NCI-H2227 (cell line): ENCODE results near the gene PAFAH1B2.

Experiments
- DNase-seq: peaks from one replicate; lab custom pipeline; 2025; ENCODE audit not compliant: unreplicated experiment; lab: John Stamatoyannopoulos, UW

Gene PAFAH1B2

DNA sequence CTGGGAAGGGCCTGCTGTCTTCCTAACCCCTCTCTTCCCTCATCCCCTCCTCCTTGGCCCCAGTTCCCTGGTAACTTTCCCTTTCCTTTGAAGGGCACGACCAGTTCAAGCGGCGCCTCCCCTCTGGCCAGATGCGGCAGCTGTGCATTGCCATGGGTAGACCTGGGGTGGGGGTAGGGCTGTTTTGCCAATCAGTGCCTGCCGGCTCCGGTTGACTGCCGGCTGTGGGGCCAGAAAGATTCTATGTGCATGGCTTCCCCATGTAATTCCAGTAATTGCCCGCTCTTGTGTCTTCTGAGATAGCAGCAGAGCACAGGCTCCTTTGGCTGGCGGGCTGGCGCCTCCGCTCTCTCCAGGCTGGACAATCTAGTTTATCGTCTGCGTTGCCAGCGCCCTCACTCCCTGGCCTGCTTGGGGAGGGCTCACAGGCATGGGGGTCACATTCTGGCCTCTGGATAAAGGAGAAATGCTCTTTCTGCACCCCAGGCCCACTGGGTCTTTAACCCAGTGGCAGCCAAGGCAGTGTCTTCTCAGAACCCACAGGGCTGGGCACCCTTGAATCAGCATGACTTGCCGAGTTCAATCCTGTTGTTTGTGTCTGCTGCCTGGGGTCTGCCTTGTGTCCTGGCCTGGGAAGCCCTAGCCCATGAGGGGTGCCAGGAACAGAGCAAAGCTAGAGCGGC lies 43.9 kb downstream of the PAFAH1B2 start:
- peak; percentile 63 for DNase-seq

DNA sequence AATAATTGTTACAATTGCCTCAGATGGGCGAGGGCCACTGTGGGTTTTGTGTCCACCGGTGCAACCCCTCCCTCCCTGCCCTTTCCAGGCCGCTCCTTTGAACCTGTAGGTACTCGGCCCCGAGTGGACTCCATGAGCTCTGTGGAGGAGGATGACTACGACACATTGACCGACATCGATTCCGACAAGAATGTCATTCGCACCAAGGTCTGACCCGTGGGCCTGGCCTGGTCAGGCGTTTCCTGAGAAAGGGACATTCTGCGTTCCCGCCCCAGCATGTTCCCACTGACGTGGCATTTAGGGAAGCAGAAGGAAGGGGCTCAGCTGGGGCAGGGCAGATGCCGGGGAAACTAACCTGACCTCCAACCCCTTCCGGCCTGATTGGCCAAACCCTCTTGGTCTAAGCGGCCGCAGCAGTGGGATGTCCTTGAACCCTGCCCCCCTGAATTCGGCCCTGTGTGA lies 44.6 kb downstream of the PAFAH1B2 start:
- no peak for DNase-seq

DNA sequence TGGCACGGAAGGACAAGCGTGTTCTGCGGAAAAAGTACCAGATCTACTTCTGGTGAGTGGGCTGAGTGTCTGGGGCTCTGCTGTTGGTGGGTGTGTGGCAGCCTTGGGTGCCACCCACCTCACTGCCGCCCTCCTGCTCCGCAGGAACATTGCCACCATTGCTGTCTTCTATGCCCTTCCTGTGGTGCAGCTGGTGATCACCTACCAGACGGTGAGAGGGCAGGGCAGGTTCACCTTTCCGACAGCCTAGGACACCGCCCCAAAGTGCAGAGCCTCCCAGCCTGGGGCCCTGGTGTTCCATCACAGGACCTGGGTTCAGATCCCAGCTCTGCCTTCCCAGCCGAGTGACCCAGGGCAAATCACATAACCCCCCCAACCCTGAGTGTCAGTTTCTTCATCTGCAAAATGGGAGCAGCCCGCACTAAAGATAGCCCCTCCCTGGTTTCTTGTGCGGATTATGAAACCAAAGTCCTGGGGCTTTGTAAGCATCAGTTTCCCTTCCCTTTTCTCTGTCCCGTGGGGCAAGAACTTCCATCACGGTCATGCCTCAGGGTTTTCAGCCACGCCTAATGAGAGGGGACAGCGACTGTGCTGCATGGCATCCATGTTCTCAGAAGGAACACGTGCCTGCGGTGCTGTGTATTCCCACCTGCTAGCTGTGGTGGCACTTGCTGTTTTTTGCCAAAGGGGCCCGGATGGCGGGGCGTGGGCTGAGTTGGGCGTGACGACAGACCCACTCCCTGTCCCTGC lies 45.3 kb downstream of the PAFAH1B2 start:
- DNase-seq = no peak

DNA sequence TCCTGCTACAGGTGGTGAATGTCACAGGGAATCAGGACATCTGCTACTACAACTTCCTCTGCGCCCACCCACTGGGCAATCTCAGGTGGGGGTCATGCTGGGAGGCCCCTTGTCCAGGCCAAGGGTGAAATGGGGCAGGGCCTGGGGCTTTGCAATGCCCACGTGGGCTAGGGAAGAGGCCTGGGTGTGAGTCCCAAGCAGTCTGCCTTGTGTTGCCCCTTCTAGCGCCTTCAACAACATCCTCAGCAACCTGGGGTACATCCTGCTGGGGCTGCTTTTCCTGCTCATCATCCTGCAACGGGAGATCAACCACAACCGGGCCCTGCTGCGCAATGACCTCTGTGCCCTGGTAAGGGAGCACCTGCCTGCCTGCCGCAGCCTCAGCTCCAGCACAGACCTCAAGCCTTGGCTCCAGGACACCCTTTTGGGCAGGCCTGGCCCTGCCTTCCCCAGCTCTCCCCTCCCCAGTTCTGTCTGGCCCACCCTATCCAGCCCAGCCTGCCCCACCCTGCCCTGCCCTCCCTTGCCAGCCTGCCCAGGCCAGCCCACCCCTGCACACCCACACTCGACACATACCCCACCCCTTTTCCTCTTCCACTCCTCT lies 46.0 kb downstream of the PAFAH1B2 start:
- DNase-seq = no peak

DNA sequence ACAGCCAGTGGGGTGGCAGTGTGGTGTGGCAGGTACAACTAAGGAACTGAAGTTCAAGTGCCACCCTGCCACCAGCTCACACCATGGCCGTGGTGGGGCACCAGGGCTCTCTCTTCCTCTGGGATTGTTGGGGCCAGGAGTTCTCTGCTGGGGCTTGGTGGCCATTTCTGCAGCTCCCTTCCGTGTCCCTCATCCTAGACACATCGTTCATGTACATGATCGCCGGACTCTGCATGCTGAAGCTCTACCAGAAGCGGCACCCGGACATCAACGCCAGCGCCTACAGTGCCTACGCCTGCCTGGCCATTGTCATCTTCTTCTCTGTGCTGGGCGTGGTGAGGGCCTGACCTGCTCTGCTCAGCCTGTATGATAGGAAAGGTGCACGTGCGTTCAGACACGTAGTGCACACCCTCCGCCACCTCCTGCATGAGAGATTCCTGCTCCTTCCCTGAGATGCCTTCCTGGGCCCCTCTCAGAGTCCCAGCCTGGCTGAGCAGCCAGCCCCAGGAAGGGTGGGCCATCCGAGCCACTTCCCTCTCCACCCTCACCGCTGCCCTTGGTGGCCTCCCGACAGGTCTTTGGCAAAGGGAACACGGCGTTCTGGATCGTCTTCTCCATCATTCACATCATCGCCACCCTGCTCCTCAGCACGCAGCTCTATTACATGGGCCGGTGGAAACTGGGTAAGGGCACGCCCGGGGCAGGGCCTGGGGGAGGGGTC lies 47.8 kb downstream of the PAFAH1B2 start:
- no peak for DNase-seq

DNA sequence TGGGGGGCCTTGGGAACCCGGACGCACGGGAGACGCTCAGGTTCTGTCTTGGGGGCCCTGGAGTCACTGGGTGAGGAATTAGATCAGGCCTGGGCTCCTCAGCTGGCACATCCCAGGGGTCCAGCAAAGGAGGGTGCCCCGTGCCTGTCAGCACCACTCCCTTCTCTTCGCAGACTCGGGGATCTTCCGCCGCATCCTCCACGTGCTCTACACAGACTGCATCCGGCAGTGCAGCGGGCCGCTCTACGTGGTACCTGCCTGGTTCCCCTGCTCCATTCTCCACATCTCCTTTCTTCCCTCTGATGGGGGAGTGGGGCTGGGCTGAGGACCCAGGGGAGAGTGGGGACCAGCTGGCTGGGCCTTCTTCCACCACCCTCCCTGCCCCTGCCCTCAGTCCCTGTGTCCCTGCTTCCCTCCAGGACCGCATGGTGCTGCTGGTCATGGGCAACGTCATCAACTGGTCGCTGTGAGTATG lies 48.4 kb downstream of the PAFAH1B2 start:
- no peak for DNase-seq

DNA sequence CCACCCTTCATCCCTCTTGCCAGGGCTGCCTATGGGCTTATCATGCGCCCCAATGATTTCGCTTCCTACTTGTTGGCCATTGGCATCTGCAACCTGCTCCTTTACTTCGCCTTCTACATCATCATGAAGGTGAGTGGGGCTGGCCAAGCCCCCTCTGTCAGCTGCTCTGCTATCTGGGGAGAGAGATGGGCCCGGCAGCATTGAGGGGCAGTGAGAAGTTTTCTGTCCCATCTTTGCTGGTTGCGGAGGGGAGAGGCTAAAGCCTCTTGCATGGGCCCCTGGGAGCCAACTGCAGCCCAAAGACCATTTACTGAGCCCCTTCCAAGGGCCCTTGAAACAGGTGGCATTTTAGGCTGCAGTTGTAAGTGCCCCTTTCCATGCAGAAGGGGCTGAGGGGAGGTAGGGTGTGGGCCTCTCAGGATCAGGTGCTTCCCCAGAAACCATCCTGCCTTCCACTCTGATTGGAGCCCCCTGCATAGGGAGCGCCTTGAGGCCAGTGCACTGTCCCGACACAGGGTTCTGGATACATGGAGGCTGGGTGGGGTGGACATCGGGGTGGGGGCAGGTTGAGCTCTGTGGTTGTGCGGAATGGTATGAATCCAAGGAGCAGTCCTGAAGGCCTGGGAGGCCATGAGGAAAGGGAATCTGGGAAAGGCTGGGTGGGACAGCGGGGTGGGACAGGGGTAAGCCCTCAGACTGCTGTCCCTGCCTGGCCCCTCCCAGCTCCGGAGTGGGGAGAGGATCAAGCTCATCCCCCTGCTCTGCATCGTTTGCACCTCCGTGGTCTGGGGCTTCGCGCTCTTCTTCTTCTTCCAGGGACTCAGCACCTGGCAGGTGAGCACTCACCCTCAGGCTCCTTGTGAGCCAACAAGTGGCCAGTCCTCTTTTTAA lies 49.3 kb downstream of the PAFAH1B2 start:
- no peak for DNase-seq

DNA sequence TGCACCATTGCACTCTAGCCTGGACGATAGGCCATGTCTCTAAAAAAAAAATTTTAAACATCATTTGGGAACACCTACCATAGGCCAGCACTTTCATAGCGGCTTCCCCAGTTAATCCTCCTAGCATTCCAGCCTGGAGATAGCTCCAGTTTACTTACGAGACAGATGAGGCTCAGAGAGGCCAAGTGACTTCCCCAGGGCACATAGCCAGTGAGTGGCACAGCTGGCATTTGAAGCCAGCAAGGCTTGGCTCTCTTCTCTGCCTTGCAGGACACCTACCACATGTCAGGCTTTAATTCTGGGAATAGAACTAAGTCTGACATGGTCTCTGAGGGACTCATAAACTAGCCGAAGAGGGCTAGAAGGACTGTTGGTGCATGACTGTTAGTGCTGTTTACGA lies 50.2 kb downstream of the PAFAH1B2 start:
- no peak for DNase-seq

DNA sequence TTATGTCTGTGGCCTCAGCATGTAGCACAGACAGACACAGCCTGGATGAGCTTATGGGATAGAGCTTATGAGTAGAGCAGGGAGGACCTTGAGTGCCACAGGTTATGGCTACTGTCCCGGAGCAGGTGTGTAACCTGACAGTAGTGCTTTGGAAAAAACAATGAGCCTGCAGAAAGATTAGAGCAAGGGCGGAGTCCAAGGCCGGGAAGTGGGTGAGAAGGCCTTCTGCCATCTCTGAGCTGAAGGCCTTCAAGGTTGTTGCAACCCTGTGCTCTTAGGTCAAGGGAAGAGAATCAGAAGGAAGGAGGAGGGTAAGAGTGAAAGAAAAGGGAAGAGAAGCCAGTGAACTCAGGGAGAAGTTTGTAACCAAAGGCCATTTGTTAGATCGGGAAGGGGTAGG lies 51.2 kb downstream of the PAFAH1B2 start:
- DNase-seq = no peak

DNA sequence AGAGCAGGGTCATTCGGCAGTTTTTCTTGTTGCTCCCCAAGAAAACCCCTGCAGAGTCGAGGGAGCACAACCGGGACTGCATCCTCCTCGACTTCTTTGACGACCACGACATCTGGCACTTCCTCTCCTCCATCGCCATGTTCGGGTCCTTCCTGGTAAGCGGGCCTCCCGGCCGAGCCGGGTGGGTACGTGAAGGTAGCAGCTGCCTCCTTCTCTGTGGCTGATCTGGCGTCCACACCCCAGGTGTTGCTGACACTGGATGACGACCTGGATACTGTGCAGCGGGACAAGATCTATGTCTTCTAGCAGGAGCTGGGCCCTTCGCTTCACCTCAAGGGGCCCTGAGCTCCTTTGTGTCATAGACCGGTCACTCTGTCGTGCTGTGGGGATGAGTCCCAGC lies 51.7 kb downstream of the PAFAH1B2 start:
- DNase-seq = no peak

DNA sequence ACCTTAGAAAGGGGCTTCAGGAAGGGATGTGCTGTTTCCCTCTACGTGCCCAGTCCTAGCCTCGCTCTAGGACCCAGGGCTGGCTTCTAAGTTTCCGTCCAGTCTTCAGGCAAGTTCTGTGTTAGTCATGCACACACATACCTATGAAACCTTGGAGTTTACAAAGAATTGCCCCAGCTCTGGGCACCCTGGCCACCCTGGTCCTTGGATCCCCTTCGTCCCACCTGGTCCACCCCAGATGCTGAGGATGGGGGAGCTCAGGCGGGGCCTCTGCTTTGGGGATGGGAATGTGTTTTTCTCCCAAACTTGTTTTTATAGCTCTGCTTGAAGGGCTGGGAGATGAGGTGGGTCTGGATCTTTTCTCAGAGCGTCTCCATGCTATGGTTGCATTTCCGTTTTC lies 52.9 kb downstream of the PAFAH1B2 start:
- no peak for DNase-seq

DNA sequence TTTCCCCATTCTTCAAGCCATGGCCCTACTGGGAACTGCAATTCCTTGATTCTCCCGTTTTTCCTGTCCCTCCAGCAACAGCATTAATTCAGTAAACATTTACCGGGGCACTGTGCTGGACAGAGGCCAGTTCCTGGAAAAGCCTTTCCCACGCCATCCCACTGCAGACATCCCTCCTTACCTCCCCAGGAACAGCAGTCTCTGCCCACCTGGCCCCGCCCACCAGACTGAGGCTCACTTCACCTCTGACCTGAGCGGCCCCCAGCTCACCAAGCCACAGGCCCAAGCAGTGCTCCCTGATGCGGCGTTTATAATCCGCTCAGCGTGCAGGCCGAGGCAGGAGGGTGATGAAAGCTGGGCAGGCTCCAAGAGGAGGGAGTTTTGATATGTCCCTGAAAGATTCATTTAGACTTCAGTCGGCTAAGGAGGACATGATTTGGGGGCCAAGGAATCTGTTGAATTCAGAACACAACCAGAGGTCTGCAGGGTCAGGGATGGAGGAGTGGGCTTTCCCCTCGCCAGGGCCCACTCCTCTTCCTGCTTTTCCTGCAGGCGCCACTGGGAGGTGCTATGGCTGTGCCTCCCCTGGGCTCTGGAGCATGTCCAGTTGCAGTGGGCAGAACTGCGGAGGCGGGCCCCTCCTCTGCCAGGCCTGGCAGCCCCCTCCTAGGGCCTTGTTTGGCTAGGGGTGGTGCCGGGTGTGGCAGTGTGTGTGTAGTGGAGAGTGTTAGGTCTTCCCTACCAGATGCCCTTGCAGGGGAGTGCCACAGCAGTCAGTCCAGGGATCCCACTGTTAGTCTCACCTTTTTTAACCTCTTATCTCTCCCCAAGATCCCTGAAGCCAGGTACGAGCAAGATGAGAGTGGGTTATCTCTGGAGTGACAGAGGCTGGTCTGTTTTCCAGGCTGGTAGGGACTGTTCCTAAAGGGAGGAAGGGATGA lies 53.7 kb downstream of the PAFAH1B2 start:
- peak; percentile 8 for DNase-seq

DNA sequence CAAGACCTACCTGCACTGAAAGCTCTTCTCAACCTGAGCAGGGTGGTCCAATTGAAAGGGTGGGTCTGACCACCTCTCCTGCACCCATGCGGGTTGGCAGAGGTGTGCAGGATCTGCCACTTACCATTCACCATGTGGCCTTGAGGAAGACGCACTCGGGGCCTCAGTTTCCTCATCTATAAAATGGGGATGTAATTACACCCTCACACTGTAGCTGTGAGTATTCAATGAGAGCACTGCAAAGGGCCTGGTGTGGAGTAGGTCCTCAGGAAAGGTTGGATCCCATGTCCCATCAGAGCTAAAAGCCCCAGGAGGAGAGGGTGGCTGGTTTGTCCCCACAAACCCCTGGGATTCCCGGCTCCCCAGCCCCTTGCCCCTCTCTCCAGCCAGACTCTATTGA lies 54.5 kb downstream of the PAFAH1B2 start:
- DNase-seq = no peak

DNA sequence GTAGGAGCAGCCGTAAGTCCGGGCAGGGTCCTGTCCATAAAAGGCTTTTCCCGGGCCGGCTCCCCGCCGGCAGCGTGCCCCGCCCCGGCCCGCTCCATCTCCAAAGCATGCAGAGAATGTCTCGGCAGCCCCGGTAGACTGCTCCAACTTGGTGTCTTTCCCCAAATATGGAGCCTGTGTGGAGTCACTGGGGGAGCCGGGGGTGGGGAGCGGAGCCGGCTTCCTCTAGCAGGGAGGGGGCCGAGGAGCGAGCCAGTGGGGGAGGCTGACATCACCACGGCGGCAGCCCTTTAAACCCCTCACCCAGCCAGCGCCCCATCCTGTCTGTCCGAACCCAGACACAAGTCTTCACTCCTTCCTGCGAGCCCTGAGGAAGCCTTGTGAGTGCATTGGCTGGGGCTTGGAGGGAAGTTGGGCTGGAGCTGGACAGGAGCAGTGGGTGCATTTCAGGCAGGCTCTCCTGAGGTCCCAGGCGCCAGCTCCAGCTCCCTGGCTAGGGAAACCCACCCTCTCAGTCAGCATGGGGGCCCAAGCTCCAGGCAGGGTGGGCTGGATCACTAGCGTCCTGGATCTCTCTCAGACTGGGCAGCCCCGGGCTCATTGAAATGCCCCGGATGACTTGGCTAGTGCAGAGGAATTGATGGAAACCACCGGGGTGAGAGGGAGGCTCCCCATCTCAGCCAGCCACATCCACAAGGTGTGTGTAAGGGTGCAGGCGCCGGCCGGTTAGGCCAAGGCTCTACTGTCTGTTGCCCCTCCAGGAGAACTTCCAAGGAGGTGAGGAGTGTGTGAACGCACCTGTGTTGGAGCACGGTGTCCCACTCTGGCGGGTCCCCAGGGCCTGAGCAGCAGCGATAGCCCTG lies 55.2 kb downstream of the PAFAH1B2 start, which contains the start of gene TAGLN:
Gene TAGLN, plus strand, starts transcription at position 318 of the 863 bp plus-strand sequence. CDS start 3,644 bp downstream, outside the sequence.
- DNase-seq = no peak

DNA sequence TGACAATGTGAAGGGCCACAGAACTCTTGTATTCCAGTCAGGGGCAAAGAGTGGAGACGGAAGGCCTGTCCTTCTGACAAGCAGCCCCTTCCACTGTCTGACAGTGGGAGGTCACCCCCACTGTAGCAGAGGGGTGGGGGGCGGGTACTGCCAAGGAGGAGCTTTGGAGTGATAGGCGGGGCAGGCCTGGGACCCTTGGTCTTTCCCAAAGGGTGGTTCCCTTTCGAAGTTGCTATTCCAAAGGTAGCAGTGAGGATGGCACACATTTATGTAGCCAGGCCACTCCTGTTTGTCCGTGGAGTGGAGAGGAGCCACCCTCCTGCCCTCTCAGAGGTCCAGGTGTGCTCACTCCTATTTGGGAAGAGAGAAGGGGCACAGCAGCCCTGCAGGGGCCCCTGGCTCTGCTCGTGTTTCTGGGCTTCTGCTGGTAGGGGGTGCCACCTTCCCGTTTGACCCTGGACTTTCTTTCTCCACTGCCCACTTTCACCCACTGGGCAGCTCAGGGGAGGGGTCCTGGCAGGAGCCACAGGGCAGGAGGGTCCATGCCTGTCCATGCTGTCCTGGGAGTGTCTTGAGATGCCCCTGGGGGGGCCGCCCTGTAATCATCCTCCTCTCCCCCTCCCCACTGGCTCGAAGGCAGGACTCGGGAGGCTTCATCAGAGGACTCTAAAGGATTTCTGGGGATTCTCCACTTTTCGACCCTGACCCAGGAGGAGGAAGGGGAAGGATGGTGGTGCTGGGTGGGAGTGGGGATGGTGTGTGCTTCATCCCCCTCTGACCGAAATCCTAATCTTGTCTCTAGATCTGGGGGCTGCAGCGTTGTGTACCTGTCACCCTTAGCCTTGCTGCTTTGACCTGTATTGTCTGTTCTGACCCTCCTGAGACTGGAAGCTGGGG lies 56.1 kb downstream of the PAFAH1B2 start:
- DNase-seq = no peak

DNA sequence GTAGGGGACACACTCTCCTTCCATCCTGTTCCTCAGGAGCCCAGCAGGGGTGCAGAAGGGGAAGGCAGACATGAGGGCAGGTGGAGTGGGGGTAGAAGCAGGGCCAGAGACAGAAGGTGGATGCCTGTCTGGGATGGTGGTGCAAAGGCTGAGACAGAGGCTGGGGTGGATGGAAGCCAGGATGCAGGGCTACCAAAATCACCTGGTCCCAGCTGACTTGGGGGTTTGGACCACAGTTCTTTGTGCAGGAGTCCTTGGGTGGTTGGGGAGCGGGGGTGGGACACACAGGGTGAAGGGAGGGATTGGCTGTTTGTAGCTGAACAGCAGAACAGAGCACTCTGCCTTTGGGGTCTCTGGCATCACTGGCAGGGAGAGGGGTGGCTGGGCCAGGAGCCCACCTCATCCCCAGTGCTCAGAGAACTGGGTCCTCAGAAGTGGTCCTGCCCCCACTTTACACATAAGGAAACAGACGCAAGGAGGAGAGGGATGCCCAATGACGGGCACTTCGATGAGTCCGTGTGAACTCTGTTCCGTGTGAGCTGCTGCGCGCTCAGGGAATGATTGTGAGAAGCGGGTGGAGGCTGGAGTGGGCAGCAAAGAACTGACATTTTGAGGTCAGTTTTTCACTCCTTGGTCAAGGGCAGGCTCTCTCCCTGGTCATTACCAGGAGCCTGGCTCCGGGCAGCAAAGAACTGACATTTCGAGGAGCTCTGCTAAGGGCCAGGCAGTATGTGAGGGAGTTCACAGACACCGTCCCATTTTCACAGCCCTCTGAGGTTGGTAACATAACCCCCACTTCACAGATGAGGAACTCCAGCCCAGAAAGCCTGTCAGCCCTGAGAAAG lies 56.9 kb downstream of the PAFAH1B2 start:
- DNase-seq = no peak
